Measurements from ENCODE around the gene ASB5.

Gene ASB5

GRCh38 chr4:176277162-176277904, 8.3 kb upstream of the ASB5 start:
- peak; percentile 7 for DNase-seq (ENCODE audit: low spot score)

- DNase-seq (ENCODE audit: low spot score), result no peak
These were observed 7.7 kb upstream of the ASB5 start for GRCh38 chr4:176276710-176277109.

- DNase-seq (ENCODE audit: low spot score), result no peak
These were observed 5.4 kb upstream of the ASB5 start for GRCh38 chr4:176274441-176274840.

GRCh38 chr4:176273736-176274135, 4.7 kb upstream of the ASB5 start:
- no peak for DNase-seq (ENCODE audit: low spot score)

GRCh38 chr4:176272799-176273198, 3.8 kb upstream of the ASB5 start:
- no peak for DNase-seq (ENCODE audit: low spot score)

GRCh38 chr4:176271749-176272148, 2.7 kb upstream of the ASB5 start:
- no peak for DNase-seq (ENCODE audit: low spot score)

- DNase-seq (ENCODE audit: low spot score), result no peak
These were observed 1.6 kb upstream of the ASB5 start for GRCh38 chr4:176270669-176271068.

GRCh38 chr4:176266026-176266425, 3.0 kb downstream of the ASB5 start:
- DNase-seq (ENCODE audit: low spot score), result no peak

- DNase-seq (ENCODE audit: low spot score), result no peak
These were observed 6.8 kb downstream of the ASB5 start for GRCh38 chr4:176262243-176262642.

- DNase-seq (ENCODE audit: low spot score), result no peak
These were observed 7.5 kb downstream of the ASB5 start for GRCh38 chr4:176261481-176261880.

- no peak for DNase-seq (ENCODE audit: low spot score)
These were observed 8.0 kb downstream of the ASB5 start for GRCh38 chr4:176261018-176261417.

GRCh38 chr4:176259330-176260090, 9.5 kb downstream of the ASB5 start:
- DNase-seq (ENCODE audit: low spot score), result no peak

- DNase-seq (ENCODE audit: low spot score), result no peak
These were observed 10.9 kb downstream of the ASB5 start for GRCh38 chr4:176258135-176258534.

- no peak for DNase-seq (ENCODE audit: low spot score)
These were observed 12.1 kb downstream of the ASB5 start for GRCh38 chr4:176256921-176257320.

- DNase-seq (ENCODE audit: low spot score), result no peak
These were observed 26.2 kb downstream of the ASB5 start for GRCh38 chr4:176242764-176243347.

GRCh38 chr4:176241703-176242102, 27.3 kb downstream of the ASB5 start:
- no peak for DNase-seq (ENCODE audit: low spot score)

GRCh38 chr4:176238826-176239225, 30.2 kb downstream of the ASB5 start:
- no peak for DNase-seq (ENCODE audit: low spot score)

GRCh38 chr4:176238157-176238610, 30.8 kb downstream of the ASB5 start:
- DNase-seq (ENCODE audit: low spot score), result no peak

GRCh38 chr4:176236946-176237345, 32.1 kb downstream of the ASB5 start:
- no peak for DNase-seq (ENCODE audit: low spot score)

GRCh38 chr4:176230836-176231235, 38.2 kb downstream of the ASB5 start:
- DNase-seq (ENCODE audit: low spot score), result no peak

GRCh38 chr4:176229645-176230044, 39.4 kb downstream of the ASB5 start:
- no peak for DNase-seq (ENCODE audit: low spot score)

GRCh38 chr4:176226736-176227135, 42.3 kb downstream of the ASB5 start:
- no peak for DNase-seq (ENCODE audit: low spot score)

- no peak for DNase-seq (ENCODE audit: low spot score)
These were observed 45.5 kb downstream of the ASB5 start for GRCh38 chr4:176223561-176223960.

Data from activated CD4-positive, alpha-beta T cell treated with anti-CD3 and anti-CD28 coated beads, Interleukin-2, Interleukin-4, amounts not matched to agents 100 ng/mL and 50 ng/mL, durations not matched to agents 16 hours and 8 hours (primary cell).